NCI-H345 treated with DMSO at 0.1 percent for 48 hours (cell line): ENCODE data around the gene LGR6.
"Not testable (repeated sequence)": the region's sequence is repeated elsewhere in the genome, so short reads cannot be mapped to it uniquely, and the experiment has no call there.

ENCODE experiments used
- DNase-seq: peaks from one replicate; lab custom pipeline; 2025; ENCODE audit not compliant: unreplicated experiment; lab: John Stamatoyannopoulos, UW

The LGR6 gene, protein sequence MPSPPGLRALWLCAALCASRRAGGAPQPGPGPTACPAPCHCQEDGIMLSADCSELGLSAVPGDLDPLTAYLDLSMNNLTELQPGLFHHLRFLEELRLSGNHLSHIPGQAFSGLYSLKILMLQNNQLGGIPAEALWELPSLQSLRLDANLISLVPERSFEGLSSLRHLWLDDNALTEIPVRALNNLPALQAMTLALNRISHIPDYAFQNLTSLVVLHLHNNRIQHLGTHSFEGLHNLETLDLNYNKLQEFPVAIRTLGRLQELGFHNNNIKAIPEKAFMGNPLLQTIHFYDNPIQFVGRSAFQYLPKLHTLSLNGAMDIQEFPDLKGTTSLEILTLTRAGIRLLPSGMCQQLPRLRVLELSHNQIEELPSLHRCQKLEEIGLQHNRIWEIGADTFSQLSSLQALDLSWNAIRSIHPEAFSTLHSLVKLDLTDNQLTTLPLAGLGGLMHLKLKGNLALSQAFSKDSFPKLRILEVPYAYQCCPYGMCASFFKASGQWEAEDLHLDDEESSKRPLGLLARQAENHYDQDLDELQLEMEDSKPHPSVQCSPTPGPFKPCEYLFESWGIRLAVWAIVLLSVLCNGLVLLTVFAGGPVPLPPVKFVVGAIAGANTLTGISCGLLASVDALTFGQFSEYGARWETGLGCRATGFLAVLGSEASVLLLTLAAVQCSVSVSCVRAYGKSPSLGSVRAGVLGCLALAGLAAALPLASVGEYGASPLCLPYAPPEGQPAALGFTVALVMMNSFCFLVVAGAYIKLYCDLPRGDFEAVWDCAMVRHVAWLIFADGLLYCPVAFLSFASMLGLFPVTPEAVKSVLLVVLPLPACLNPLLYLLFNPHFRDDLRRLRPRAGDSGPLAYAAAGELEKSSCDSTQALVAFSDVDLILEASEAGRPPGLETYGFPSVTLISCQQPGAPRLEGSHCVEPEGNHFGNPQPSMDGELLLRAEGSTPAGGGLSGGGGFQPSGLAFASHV

DNA sequence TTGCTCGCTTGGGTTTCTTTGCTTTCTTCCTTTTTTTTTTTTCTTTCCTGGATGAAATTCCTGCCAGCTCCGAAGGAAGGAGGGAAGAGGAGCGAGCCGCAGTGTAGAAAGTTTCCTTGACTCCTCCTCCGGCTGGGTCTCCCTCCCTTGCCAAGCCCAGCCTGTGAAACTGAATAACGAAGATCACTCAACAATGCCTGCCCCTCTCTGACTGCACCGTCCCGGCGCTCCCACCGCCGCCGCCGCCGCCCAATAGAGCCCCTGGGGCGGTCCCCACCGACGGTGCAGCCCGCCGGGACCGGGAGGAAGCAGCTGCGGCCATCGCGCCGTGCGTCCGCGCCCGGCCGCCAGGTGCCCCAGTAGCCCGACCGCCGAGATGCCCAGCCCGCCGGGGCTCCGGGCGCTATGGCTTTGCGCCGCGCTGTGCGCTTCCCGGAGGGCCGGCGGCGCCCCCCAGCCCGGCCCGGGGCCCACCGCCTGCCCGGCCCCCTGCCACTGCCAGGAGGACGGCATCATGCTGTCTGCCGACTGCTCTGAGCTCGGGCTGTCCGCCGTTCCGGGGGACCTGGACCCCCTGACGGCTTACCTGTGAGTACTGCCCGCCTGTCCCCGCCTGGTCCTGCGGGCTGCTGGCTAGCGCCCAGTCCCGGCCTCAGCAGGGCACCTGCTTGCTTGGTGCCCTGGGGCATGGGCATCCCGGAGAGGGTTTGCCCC lies at the start of gene LGR6:
TSS of gene LGR6 (plus strand) at position 186 of the 714 bp plus-strand sequence. CDS start at position 377, 191 bp downstream.
- no peak for DNase-seq

DNA sequence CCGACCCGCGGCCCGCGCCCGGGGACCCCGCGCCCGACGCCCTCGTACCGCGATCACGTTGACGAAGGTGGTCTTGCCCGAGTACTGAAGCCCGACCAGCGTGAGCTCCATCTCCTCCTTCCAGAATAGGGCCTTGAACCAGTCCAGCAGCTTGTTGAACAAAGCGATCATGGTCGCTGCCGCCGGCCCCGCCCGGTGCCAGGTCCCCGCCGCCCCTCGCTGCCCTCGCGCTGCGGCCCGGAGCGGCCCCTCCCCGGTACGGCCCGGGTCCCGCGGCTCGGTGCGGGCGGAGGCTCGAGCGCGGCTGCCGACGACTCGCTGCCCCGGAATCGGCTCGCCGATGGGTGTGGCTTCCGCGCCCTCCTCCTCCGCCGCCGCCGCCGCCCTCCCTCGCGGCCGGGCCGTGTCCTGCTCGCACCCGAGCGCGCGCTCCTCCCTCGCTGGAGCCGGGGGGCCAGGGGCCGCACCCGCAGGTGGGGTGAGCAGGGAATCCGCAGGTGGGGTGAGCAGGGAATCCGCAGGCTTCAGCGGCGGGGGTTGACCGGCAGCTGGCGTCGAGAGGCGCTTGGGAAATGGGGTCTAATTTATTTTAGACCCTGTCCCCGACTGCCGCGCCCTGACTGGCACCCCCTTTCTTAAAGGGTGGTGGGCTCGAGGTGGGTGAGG lies 49.1 kb upstream of the LGR6 start, which contains the start of gene ARL8A:
TSS of gene ARL8A (minus strand) at position 336 of the 666 bp plus-strand sequence. CDS start at position 171, 165 bp downstream.
- peak; percentile 31 for DNase-seq

DNA sequence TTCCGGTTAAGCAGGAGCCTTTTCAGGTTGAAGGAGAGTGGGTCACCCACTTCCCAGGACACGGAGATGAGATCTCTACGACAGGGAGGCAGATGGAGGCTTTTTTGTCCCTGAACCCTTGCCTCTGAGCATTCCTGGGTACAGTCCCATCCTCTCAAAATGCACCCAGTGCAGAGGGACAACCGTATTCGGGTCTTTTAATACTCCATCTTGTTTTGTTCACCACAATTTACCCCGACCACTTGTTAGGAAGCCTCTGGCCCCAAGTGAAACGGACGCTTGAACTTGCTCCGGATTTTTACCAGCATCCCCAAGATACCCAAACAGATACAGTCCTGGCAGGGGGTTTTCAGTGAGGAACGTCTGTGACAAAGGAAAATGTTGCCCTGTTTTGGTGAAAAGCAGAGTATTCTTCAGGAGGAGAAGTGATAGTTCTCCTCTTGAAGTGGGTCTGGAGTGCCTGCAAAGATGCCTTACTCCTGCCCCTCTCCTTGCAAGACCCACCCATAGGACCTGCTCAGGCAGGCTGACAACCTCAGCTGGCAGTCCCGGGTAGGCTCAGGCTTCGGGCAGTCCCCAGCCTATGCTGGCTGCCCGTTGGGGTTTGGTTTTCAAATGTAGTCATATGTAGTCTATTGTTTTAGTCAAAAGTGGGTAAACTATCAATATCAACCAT lies 48.4 kb upstream of the LGR6 start:
- DNase-seq, result no peak

DNA sequence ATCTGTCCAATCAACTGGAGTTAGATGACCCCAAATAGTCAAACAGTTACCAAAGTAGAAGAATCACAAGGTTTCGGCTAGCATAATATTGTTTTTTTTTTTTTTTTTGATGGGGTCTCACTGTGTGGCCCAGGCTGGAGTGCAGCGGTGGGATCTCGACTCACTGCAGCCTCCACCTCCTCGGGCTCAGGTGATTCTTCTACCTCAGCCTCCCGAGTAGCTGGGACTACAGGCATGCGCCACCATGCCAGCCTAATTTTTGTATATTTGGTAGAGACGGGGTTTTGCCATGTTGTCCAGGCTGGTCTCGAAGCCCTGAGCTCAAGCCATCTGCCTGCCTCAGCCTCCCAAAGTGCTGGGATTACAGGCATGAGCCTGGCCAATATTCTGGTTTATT lies 47.9 kb upstream of the LGR6 start:
- not testable (repeated sequence) for DNase-seq

DNA sequence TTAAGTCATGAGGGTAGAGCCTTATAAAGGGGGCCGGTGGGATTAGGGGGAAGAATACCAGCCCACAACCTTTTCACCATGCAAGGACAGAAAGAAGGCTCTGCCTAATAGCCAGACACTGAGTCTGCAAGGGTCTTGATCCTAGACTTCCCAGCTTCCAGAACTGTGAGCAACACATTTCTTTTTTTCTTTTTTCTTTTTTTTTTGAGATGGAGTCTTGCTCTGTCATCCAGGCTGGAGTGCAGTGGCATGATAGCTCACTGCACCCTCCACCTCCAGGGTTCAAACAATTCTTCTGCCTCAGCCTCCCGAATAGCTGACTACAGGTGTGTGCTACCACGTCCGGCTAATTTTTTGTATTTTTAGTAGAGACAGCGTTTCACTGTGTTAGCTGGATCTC lies 47.3 kb upstream of the LGR6 start:
- no peak for DNase-seq

DNA sequence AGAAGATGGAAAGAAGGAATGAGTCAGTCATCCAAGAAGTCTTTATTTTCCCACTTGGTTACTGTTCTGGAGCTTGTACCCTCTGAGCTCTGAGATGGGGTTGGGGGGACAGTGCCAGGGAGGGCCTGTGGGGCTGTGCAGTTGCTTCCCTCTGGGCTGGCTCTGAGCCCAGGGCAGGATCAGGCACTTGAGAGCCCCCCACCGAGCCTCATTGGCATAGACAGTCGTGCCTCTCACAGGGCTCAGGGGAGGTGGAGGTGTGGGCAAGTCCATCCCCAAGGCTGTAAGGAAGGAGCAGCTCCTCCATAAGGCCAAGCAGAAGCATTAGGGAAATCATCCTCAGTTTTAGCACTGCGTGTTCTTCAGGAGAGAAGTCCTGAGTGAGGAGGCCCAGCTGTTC lies 46.6 kb upstream of the LGR6 start:
- DNase-seq, result peak; percentile 25

DNA sequence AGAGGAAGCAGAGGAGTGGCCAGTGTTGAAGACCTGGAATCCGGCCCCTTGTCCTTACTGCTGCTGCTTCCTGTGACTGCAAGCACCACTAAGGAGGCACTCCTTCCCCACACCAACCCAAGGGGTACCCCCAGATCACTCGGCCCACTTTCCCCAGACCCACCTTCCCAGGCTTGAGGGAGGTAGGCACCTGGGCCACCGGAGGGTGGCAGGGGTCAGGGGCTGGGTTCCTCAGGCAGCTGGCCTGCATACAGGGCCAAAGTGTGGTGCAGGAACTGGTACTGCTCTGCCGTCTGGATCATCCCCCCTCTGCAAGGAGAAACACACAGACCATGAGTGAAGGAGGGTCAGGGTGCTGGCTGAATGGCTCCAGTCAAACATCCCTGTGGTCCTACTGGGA lies 45.2 kb upstream of the LGR6 start:
- DNase-seq, result no peak

DNA sequence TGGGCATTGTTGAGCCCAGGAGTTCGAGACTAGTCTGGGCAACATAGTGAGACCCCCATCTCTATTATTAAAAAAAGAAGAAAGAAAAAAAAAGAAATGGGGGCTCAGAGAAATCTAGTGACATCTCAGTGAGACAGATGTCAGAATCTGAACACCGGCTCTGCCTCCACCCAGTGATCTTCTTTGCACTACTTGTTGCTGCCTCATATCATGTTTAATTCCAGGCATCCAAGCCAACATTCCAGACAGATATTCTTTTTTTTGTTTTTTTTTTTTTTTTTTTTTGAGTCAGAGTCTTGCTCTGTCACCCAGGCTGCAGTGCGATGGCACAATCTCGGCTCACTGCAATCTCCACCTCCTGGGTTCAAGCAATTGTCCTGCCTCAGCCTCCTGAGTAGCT lies 44.0 kb upstream of the LGR6 start:
- no peak for DNase-seq

DNA sequence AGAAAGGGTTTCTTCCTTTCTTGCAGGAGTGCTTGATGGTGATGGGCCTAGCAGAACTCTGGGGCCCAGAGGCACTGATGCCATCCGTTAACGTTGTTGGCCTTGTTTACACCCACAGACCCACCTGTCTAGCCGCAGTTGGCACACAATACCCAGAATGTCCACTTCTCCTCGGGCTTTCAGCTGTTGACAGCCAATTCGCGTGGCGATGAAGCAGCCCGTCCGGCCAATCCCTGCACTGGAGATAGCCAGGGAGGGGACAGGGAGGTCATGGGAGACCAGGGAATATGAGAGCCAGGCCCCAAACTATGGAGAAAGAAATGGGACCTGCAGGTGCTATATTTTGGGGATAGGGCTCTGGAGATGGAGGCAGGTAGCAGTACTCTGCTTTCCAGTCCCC lies 43.4 kb upstream of the LGR6 start:
- DNase-seq, result no peak

DNA sequence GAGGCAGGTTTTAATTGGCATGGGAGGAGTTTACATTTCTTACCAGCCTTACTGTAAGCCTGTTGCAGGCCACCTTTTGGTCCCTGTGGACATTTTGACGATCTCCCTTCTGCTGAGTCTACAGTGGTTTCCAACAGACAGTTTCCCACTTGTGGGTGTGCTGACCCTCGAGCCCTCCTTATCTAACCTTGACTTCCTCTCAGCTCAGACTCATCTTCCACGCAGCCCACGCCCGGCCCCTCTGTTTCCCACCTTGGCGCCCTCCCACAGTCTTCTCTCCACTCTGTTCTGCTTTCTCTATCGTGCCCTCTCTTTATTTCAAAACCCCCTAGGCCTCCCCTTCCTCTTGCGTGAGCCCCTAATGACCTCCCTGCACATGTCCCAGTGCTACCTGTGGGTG lies 43.0 kb upstream of the LGR6 start:
- no peak for DNase-seq

DNA sequence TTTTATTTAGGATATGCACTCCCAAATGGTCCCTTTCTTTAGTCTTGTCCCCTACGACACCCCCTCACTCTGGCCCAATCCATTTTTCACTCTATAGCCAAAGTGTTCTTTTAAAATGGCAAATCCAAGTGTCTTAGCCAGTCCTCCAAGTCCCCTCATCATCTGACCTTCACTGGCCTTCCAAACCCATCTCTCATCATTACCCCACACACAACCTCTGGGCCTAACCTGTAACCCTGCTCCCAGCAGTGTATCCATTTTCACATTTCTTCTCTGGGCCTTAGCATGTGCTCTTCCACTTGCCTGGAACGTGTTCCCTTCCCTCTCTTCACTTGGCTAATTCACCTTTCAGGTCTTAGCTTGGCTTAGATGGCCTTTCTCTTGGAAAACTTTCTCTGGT lies 42.6 kb upstream of the LGR6 start:
- DNase-seq, result no peak

DNA sequence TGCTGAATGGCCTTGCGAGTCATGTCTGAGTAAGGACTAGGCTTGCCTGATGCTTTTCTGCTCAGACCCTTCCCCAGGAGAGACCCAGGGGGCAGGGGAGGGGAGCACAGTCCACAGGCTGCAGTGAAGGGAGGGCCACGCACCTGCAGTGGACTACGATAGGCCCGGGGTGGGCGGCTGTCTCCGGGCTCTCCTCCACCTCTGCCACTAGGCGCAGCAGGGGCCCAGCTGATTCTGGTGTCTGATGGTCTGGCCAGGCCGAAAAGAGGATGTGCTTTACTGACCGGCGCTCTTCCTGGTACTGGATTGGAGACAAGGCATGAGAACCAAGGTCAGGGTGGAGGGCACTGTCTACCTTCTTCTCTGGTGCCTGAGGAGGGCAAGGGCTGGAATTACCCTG lies 41.2 kb upstream of the LGR6 start:
- no peak for DNase-seq

DNA sequence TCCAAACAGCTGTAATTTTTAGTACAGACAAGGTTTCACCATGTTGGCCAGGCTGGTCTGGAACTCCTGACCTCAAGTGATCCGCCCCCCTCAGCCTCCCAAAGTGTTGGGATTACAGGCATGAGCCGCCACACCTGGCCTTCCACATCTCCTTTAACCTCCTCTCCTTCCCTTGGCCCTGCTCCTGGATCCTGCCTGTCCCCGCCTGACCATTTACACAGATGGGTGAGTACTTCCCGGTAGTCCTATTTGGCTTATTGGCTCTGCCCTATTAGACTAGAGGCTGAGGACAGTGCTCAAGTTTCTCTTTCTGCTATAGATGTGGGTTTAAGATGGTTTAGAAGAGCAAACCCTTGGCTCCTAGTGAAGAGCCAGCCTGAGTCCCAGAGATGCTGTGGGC lies 40.3 kb upstream of the LGR6 start:
- DNase-seq, result no peak

DNA sequence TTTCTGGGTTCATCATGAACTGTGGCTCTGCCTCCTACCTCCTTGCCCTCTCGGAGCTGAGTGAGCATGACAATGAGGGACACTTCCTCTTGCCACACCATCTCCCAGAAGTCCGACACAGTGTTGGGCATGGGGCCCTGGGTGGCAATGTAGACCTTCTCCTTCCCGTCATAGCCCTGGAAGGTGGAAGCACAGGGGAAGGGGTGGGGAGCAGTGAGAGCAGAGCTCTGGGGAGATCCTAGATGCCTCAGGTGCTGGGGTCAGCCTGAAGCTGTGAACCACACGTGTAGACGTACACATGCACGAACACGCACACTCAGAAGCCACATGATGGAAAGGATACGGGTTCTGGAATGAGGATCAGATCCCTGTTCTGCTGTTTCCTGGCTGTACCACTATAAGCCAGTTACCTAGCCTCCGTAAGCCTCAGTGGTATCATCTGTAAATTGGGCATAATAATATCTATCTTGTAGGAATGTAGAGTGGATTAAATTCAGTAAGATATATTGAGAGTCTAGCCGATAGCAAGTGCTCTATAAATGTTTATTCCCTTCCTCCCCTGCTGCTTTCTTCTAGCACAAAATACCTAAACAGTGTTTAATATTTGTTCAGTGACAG lies 39.3 kb upstream of the LGR6 start:
- no peak for DNase-seq

DNA sequence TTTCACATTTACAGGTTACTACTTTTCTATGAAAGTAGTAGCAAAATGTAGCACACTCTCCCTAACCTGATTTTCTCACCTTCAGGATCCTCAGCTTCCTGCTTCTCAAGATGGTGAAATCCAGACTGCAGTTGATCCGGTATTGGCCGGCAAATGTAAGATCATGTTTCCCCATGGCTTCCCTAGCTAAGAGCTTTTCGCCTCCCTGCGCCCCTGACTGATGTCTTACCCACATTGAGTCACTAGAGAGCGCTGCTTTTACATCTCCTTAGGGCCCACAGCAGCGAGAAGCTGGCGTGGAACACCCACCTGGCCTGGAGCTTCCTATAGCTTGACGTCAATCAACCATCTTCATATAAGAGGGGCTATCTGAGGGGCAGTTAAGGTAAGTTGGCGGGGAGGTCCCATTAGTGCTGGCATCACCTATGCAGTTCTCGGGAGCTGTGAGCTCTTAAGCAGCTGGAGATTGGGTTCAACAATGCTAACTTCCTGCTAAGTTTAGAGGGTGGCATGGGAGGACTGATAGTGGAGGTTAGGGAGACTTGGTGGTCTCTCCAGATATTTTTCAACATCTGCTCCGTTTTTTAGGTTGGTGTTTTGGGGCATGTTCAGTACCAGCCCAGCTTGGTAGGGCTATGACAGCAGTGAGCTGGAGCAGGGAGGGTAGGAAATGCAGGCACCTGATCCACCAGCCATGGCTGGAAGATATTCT lies 38.7 kb upstream of the LGR6 start:
- no peak for DNase-seq

DNA sequence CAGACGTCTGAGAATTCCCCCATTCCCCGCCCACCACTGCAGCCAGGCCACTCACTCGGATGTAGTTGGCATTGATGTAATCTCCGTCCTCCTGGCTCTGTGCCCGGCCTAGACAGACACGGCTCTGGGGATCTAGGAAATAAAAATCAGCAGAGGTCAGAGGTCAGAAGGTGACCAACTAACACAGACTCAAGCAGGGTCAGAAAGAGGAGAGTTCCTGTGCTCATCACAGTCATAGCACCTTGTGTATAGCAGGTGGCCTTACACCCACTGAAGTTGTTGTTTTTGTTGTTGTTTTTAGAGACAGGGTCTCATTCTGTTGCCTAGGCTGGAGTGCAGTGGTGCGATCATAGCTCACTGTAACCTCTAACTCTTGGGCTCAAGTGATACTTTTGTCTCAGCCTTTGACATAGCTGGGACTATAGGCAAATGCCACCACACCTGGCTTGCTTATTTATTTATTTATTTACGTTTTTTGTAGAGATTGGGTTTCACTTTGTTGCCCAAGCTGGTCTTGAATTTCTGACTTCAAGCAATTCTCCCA lies 38.0 kb upstream of the LGR6 start:
- no peak for DNase-seq

DNA sequence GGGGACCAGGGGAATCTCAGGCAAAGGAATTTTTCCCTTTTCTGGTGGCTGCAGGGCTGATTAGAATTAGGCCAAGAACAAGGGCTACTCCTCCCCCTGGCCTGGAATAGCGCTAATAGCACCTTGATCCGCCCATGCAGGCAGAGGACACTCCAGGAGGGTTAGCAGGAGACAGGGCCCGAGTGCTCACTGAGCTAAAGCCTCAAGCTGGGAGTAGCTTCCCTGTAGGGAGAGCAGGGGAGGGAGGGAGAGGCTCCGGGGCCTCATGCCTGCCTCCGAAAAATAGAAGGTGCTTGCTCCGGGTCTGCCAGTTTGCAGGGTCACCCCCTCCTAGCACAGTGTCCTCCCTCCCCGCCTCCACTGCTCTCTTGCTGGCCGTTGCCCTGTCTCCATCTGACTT lies 37.0 kb upstream of the LGR6 start:
- DNase-seq, result no peak

DNA sequence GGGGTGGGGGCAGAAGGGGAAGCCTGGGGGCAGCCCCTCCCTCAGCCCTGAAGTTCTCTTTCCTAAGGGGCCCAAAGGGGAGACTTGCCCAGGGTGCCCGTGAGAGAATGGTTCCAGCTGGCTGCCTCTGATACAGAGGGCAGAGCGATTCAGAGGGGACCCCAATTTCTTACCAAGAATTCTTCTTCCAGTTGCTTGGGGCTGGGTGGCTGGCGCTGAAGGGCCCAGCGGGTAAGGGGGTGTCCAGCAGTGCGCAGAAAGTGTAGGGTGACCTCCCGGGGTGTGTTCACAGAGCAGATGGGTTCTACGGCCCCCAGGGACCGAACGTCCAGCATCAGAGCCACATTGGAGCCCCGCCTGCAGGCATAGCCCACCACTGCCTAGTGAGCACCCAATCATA lies 35.7 kb upstream of the LGR6 start:
- no peak for DNase-seq
